IMR-90 (cell line): ENCODE results near the gene ATP6V0E2. TPM values are rescaled to one million over a fixed set of nuclear protein-coding genes. Genes with fewer than 3 reads are reported as not detected.

Experiments
- ATAC-seq: fragments of 200-7000 bp; cut with Tn5 transposase; 2 replicates; pipeline ENCODE4 v1.9.1; 2020; ENCODE audit warnings: low read depth, mild to moderate bottlenecking, moderate library complexity
- BruUV-seq: library from RNA; stranded (reverse); fragments of 400-500 nt; replicated peaks from 2 replicates; lab custom pipeline; 2021; lab: Mats Ljungman, UMichigan
- CTCF ChIA-PET: fragments of 300-600 bp; formaldehyde crosslinking; extraction: SDS; loops from one replicate; lab custom pipeline; 2021; ENCODE audit warnings: antibody characterized with exemption; lab: Yijun Ruan, JAX
- POLR2A ChIA-PET: fragments of 300-600 bp; sonication (Branson Sonifier 250); formaldehyde crosslinking; loops from one replicate; lab custom pipeline; 2022; ENCODE audit warnings: antibody characterized with exemption; ENCODE audit not compliant: unreplicated experiment; lab: Charles Lee
- DNase-seq: peaks from one replicate; pipeline ENCODE4 v3.0.0; 2013
- H2AFZ ChIP-seq: replicated peaks from 2 replicates; pipeline ENCODE3; 2013; ENCODE audit warnings: low read length, mild to moderate bottlenecking; ENCODE audit not compliant: poor library complexity
- H2AK5ac ChIP-seq: 2 replicates; pipeline ENCODE4 v1.6.1; 2013; ENCODE audit warnings: low read depth, low read length, inconsistent platforms
- H2AK9ac ChIP-seq: replicated peaks from 2 replicates; pipeline ENCODE3; 2013; ENCODE audit warnings: mild to moderate bottlenecking, low read depth, low read length, moderate library complexity; ENCODE audit not compliant: poor library complexity
- H2BK120ac ChIP-seq: 2 replicates; pipeline ENCODE4 v1.6.1; 2013; ENCODE audit warnings: low read depth, low read length, inconsistent platforms
- H2BK15ac ChIP-seq: 3 replicates; pipeline ENCODE4 v1.6.1; 2013; ENCODE audit warnings: low read depth, low read length, inconsistent platforms
- H2BK20ac ChIP-seq: 2 replicates; pipeline ENCODE4 v1.6.1; 2013; ENCODE audit warnings: low read depth, mild to moderate bottlenecking, inconsistent platforms, low read length, moderate library complexity
- H2BK5ac ChIP-seq: 2 replicates; pipeline ENCODE4 v1.6.1; 2013; ENCODE audit warnings: mild to moderate bottlenecking, low read depth, low read length, inconsistent platforms; ENCODE audit not compliant: poor library complexity, severe bottlenecking
- H3K14ac ChIP-seq: replicated peaks from 2 replicates; pipeline ENCODE4 v1.6.1; 2013; ENCODE audit warnings: low read depth, low read length, inconsistent platforms
- H3K18ac ChIP-seq: 2 replicates; pipeline ENCODE4 v1.6.1; 2013; ENCODE audit warnings: low read depth, low read length, control low read depth
- H3K23ac ChIP-seq: 2 replicates; pipeline ENCODE4 v1.6.1; 2013; ENCODE audit warnings: low read depth, low read length, inconsistent platforms
- H3K27ac ChIP-seq: 2 replicates; pipeline ENCODE4 v1.5.1; 2013; ENCODE audit warnings: mild to moderate bottlenecking, control low read depth, low read length; ENCODE audit not compliant: insufficient read depth
- H3K27me3 ChIP-seq: 2 replicates; pipeline ENCODE4 v1.6.1; 2013; ENCODE audit warnings: low read length; ENCODE audit not compliant: control insufficient read depth, insufficient read depth
- H3K36me3 ChIP-seq: 2 replicates; pipeline ENCODE4 v1.6.1; 2013; ENCODE audit warnings: low read length, mixed read lengths; ENCODE audit not compliant: control insufficient read depth, insufficient read depth
- H3K4ac ChIP-seq: 2 replicates; pipeline ENCODE4 v1.6.1; 2013; ENCODE audit warnings: low read depth, low read length, inconsistent platforms
- H3K4me1 ChIP-seq: 2 replicates; pipeline ENCODE4 v1.6.1; 2013; ENCODE audit warnings: low read length, mixed read lengths; ENCODE audit not compliant: control insufficient read depth, insufficient read depth
- H3K4me2 ChIP-seq: 2 replicates; pipeline ENCODE4 v1.6.1; 2013; ENCODE audit warnings: low read depth, mild to moderate bottlenecking, control low read depth, low read length, moderate library complexity
- H3K4me3 ChIP-seq: 2 replicates; pipeline ENCODE4 v1.5.1; 2013; ENCODE audit warnings: low read depth, mild to moderate bottlenecking, control low read depth, low read length, moderate library complexity; ENCODE audit not compliant: insufficient read depth
- H3K56ac ChIP-seq: 2 replicates; pipeline ENCODE4 v1.6.1; 2013; ENCODE audit warnings: low read length, inconsistent platforms; ENCODE audit not compliant: insufficient read depth; ENCODE audit errors: extremely low read depth
- H3K79me1 ChIP-seq, 2 experiments: 2 replicates each; pipeline ENCODE4 v1.6.1; 2013; ENCODE audit warnings: low read length in 2 of 2, inconsistent platforms in 1 of 2, low read depth in 1 of 2
- H3K9ac ChIP-seq: 2 replicates; pipeline ENCODE4 v1.6.1; 2013; ENCODE audit warnings: low read depth, low read length, control low read depth
- H3K9me1 ChIP-seq: 2 replicates; pipeline ENCODE4 v1.6.1; 2013; ENCODE audit warnings: low read length, inconsistent platforms; ENCODE audit not compliant: insufficient read depth
- H3K9me3 ChIP-seq: 2 replicates; pipeline ENCODE4 v1.6.1; 2013; ENCODE audit warnings: low read length; ENCODE audit not compliant: control insufficient read depth, insufficient read depth
- H4K20me1 ChIP-seq: 2 replicates; pipeline ENCODE4 v1.6.1; 2013; ENCODE audit warnings: low read length, inconsistent platforms; ENCODE audit not compliant: insufficient read depth
- H4K5ac ChIP-seq: 2 replicates; pipeline ENCODE4 v1.6.1; 2013; ENCODE audit warnings: mild to moderate bottlenecking, low read depth, low read length, control low read depth
- H4K8ac ChIP-seq, 2 experiments: 2 replicates each; pipeline ENCODE4 v1.6.1; 2013; ENCODE audit warnings: low read depth in 2 of 2, low read length in 2 of 2, control low read depth in 1 of 2, inconsistent platforms in 1 of 2
- H4K91ac ChIP-seq: 2 replicates; pipeline ENCODE4 v1.6.1; 2013; ENCODE audit warnings: low read depth, low read length, inconsistent platforms; ENCODE audit not compliant: insufficient read depth
- BHLHE40 ChIP-seq: fragments of 150-350 bp; IDR thresholded peaks from 2 replicates; pipeline ENCODE4 v1.6.1; 2016; ENCODE audit warnings: mild to moderate bottlenecking, low read depth, low read length
- CHD1 ChIP-seq: IDR thresholded peaks from 2 replicates; pipeline ENCODE4 v1.6.1; 2012; ENCODE audit warnings: low read depth, low read length, improper control_type of control experiment
- ELK1 ChIP-seq: fragments of 150-350 bp; IDR thresholded peaks from 2 replicates; pipeline ENCODE4 v1.6.1; 2016; ENCODE audit warnings: low read depth, mild to moderate bottlenecking, low read length, moderate library complexity, borderline replicate concordance
- MXI1 ChIP-seq: IDR thresholded peaks from 2 replicates; pipeline ENCODE4 v1.6.1; 2012; ENCODE audit warnings: low read depth, mild to moderate bottlenecking, low read length, moderate library complexity, borderline replicate concordance
- RCOR1 ChIP-seq: IDR thresholded peaks from 2 replicates; pipeline ENCODE4 v1.6.1; 2012; ENCODE audit warnings: mild to moderate bottlenecking, low read length, improper control_type of control experiment; ENCODE audit not compliant: insufficient replicate concordance
- RFX5 ChIP-seq: IDR thresholded peaks from 2 replicates; pipeline ENCODE4 v1.8.0; 2012; ENCODE audit warnings: low read depth, mild to moderate bottlenecking, low read length, moderate library complexity
- SMC3 ChIP-seq: fragments of 150-350 bp; IDR thresholded peaks from 2 replicates; pipeline ENCODE4 v1.6.1; 2016; ENCODE audit warnings: low read depth, mild to moderate bottlenecking, antibody characterized with exemption, low read length, moderate library complexity
- WGBS, 2 experiments: methylation state at CpG; one replicate each; pipeline versions ENCODE4 v1.1.5 to v1.1.7; 2013; ENCODE audit warnings: missing lambda C conversion rate in 2 of 2; ENCODE audit not compliant: insufficient read length in 1 of 2; ENCODE audit errors: extremely low coverage in 2 of 2; 5-methylcytosine and 5-hydroxymethylcytosine counted together
- dilution Hi-C: fragments of 300-500 bp; cut with HindIII; formaldehyde crosslinking; loops from one replicate; pipeline ENCODE4 v1.14.3; 2018; ENCODE audit warnings: low sequenced_read_pairs; ENCODE audit not compliant: unreplicated experiment
- in situ Hi-C: fragments of 300-500 bp; cut with MboI; formaldehyde crosslinking; loops from 3 replicates; pipeline ENCODE4 v1.14.3; 2019; ENCODE audit warnings: low sequenced_read_pairs, inconsistent platforms, mixed read lengths
- intact Hi-C: fragments of 100-400 bp; cut with micrococcal nuclease; formaldehyde crosslinking; loops from 2 replicates; pipeline ENCODE4 v1.10.0; 2022
- polyA plus RNA-seq, 3 experiments: library from polyadenylated mRNA; depleted of rRNA; stranded (reverse); fragments of >200 nt; gene quantifications; 2 replicates each; pipeline ENCODE4 v1.2.3, GENCODE V29; 2012; ENCODE audit warnings: low replicate concordance in 1 of 3
- total RNA-seq: library from RNA; depleted of rRNA; stranded (reverse); fragments of >200 nt; gene quantifications from 2 replicates; pipeline ENCODE4 v1.2.3, GENCODE V29; 2012

Gene ATP6V0E2
- total and polyA plus RNA-seq, 2 of the 4 experiments (the other 2 are of a cell fraction) = 5.7 to 30.3 TPM

GRCh38 chr7:149850007-149850594 is 23.7 kb upstream of the ATP6V0E2 start:
- DNase-seq = no peak

More at GRCh38 chr7:149850007-149850594, 23.7 kb upstream of the ATP6V0E2 start:
- no peak for ATAC-seq
- no peak overlapping the region for H3K4me3 ChIP-seq
- peaks cover 7% of the 10 kb centered on the region; the same call in 1 of the 2 replicates for H3K4me1 ChIP-seq
- no peaks in the 10 kb centered on the region for H4K20me1 ChIP-seq
- H3K27ac ChIP-seq = no peak overlapping the region
- BruUV-seq = no TSS peak
- no peak overlapping the region for H3K23ac ChIP-seq
- H2AK5ac ChIP-seq = no peak overlapping the region
- no peak overlapping the region for H3K56ac ChIP-seq
- H2BK120ac ChIP-seq = no peak overlapping the region
- no peak overlapping the region for H2AFZ ChIP-seq
- peaks cover 18% of the 10 kb centered on the region for H3K36me3 ChIP-seq
- no peak overlapping the region for H3K14ac ChIP-seq
- H3K9me1 ChIP-seq = 0 out of 2 replicates have a peak, but pooled peaks cover 4% of the 10 kb centered on the region
- no peak overlapping the region for H3K4ac ChIP-seq
- no peak overlapping the region for H4K5ac ChIP-seq
- dilution Hi-C loops (no loop called here), in situ Hi-C loops (loop anchor here (25.0 kb wide), 1 partner anchor 562 kb away; a partner anchor contains a TSS), intact Hi-C loops (no loop called here)
- H3K9me3 ChIP-seq = no peaks in the 10 kb centered on the region
- TF ChIP-seq RCOR1 (no peak), MXI1 (no peak), RFX5 (no peak), BHLHE40 (no peak), SMC3 (no peak), CHD1 (no peak), ELK1 (no peak)
- H2BK5ac ChIP-seq = no peak overlapping the region
- H3K4me2 ChIP-seq = no peak overlapping the region
- H3K18ac ChIP-seq = no peak overlapping the region
- 77% methylated on average over 3 of the region's 16 CpGs; no CpG with 5 or more reads in 1 of the 2 experiments for WGBS, 2 experiments
- no peak overlapping the region for H2AK9ac ChIP-seq
- no peaks in the 10 kb centered on the region for H3K27me3 ChIP-seq
- H2BK20ac ChIP-seq = no peak overlapping the region
- POLR2A ChIA-PET = no interaction called here
- no peak overlapping the region for H4K8ac ChIP-seq
- no peak overlapping the region for H4K91ac ChIP-seq
- H2BK15ac ChIP-seq = no peak overlapping the region
- CTCF ChIA-PET = interaction anchor here (0.8 to 1.2 kb wide), 2 partner anchors 10 to 22 kb away, joined by 3 read pairs; no protein-coding TSS in a partner anchor
- H3K79me1 ChIP-seq = no peaks in the 10 kb centered on the region; a peak in 1 of 4 replicates
- H3K9ac ChIP-seq = no peak overlapping the region
